Large intestine (tissue), 3 donors: ENCODE data around the gene RAD18. TPM values are rescaled to one million over a fixed set of nuclear protein-coding genes. Genes with fewer than 3 reads are reported as not detected.

ENCODE experiments used
- DNase-seq, 2 donors: peaks; one replicate each; pipeline versions ENCODE4 v3.0.0 to v3.0.0-alpha.2; 2013
- H3K27ac ChIP-seq: one replicate; pipeline ENCODE4 v1.5.1; 2013; ENCODE audit warnings: low read length
- H3K27me3 ChIP-seq: 2 replicates; pipeline ENCODE4 v1.6.1; 2013; ENCODE audit warnings: low read length; ENCODE audit not compliant: control insufficient read depth, insufficient read depth
- H3K36me3 ChIP-seq: 2 replicates; pipeline ENCODE4 v1.6.1; 2013; ENCODE audit warnings: low read length; ENCODE audit not compliant: control insufficient read depth, insufficient read depth
- H3K4me1 ChIP-seq: one replicate; pipeline ENCODE4 v1.6.1; 2013; ENCODE audit warnings: low read length; ENCODE audit not compliant: control insufficient read depth, insufficient read depth
- H3K4me3 ChIP-seq: one replicate; pipeline ENCODE4 v1.5.1; 2013; ENCODE audit warnings: low read length
- H3K9me3 ChIP-seq: one replicate; pipeline ENCODE4 v1.6.1; 2013; ENCODE audit warnings: mild to moderate bottlenecking, low read depth, low read length, moderate library complexity; ENCODE audit not compliant: control insufficient read depth
- WGBS: methylation state at CpG from one replicate; pipeline ENCODE4 v1.1.5; 2013; ENCODE audit warnings: low lambda C conversion rate; ENCODE audit not compliant: insufficient coverage; 5-methylcytosine and 5-hydroxymethylcytosine counted together
- polyA plus RNA-seq: library from polyadenylated mRNA; unstranded; fragments of 120-200 nt; gene quantifications from one replicate; pipeline ENCODE4 v1.2.1, GENCODE V29; 2013

RAD18 gene
- polyA plus RNA-seq, 1 donor, result 8.2 TPM

- DNase-seq, result no peak
- H3K27ac ChIP-seq, result no peak overlapping the region
- no peaks in the 10 kb centered on the region for H3K27me3 ChIP-seq
- peaks cover 47% of the 10 kb centered on the region for H3K4me1 ChIP-seq
- no CpG with 5 or more reads among the region's 3 CpGs for WGBS
- no peaks in the 10 kb centered on the region for H3K9me3 ChIP-seq
- no peak overlapping the region for H3K4me3 ChIP-seq
- no peaks in the 10 kb centered on the region for H3K36me3 ChIP-seq
Observed at GRCh38 chr3:8966820-8967348, 3.6 kb upstream of the RAD18 start.

- Histone ChIP-seq H3K36me3 (no peaks in the 10 kb centered on the region), H3K4me3 (no peak overlapping the region), H3K27ac (peak overlapping the region; percentile 58), H3K9me3 (no peaks in the 10 kb centered on the region), H3K4me1 (peaks cover 47% of the 10 kb centered on the region), H3K27me3 (no peaks in the 10 kb centered on the region)
- DNase-seq, result peak; percentile 29 to 72
- WGBS, result no CpG with 5 or more reads among the region's 2 CpGs
Observed at GRCh38 chr3:8966150-8966819, 3.0 kb upstream of the RAD18 start.

DNA sequence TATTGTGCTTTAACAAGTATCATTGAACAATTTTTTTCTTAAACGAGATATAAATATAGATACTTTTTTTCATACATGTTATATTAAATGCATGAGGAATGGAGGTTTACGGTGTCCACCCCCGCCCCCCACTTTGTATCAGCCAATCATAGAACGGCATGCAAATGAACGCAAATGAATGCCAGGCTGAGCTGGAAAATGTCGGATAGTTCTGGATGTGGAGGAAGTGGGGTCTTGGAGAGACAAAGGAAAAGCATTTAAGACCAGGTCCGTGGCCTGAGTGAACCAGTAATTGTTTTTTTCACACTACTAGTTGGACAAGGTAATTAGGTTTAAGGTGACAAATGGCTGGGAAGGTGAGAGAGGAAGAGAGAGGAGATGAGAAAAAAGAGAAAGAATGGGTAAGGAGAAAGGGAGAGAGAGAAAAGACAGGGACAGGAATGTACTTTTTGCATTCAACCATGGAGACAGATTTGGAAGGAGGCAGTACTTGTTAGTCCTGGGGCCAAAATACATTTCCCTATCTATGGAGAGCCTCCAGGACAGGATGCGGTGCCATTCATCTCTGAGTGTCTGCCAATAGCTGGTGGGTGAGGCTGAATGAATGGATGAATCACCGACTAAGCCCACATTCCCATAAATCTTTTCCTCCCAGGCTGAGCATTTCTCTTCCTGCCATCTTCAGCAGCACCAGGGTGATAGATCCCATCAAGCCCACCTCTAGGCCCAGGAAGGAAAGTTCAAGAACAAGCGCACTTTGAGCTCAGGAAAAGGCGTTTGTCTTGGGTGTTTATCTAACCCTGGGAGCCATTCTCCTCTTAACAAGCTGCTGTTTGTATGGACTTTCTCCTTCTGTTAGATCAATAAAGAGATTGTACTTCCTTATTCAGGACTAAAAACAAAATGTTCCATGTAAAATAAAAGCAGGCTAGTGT, 1.4 kb upstream of the RAD18 start:
- peak; percentile 56 to 87 for DNase-seq
- Histone ChIP-seq H3K27me3 (no peaks in the 10 kb centered on the region), H3K4me3 (no peak overlapping the region), H3K36me3 (no peaks in the 10 kb centered on the region), H3K27ac (peak overlapping the region; percentile 58), H3K9me3 (no peaks in the 10 kb centered on the region), H3K4me1 (peaks cover 47% of the 10 kb centered on the region)
- WGBS, result 82% methylated on average over 5 of the region's 11 CpGs

- no peak overlapping the region for H3K27ac ChIP-seq
- 6% methylated on average over 3 of the region's 6 CpGs for WGBS
- peak overlapping the region; percentile 93 for H3K4me3 ChIP-seq
- no peak for DNase-seq
- H3K27me3 ChIP-seq, result no peaks in the 10 kb centered on the region
- H3K9me3 ChIP-seq, result no peaks in the 10 kb centered on the region
- H3K4me1 ChIP-seq, result peaks cover 32% of the 10 kb centered on the region
- H3K36me3 ChIP-seq, result peaks cover 3% of the 10 kb centered on the region
Observed at GRCh38 chr3:8962226-8962861, 928 bp downstream of the RAD18 start.

- Histone ChIP-seq H3K4me1 (peaks cover 15% of the 10 kb centered on the region), H3K4me3 (no peak overlapping the region), H3K36me3 (peaks cover 3% of the 10 kb centered on the region), H3K27ac (no peak overlapping the region), H3K27me3 (no peaks in the 10 kb centered on the region), H3K9me3 (no peaks in the 10 kb centered on the region)
- DNase-seq, result no peak
- 94% methylated on average over 3 of the region's 8 CpGs for WGBS
Observed at GRCh38 chr3:8959668-8960067, 3.6 kb downstream of the RAD18 start.

GRCh38 chr3:8954938-8955763, 8.1 kb downstream of the RAD18 start:
- H3K27ac ChIP-seq, result no peak overlapping the region
- no peak for DNase-seq
- H3K36me3 ChIP-seq, result peaks cover 3% of the 10 kb centered on the region
- H3K4me3 ChIP-seq, result no peak overlapping the region
- H3K27me3 ChIP-seq, result no peaks in the 10 kb centered on the region
- no peaks in the 10 kb centered on the region for H3K4me1 ChIP-seq
- no peaks in the 10 kb centered on the region for H3K9me3 ChIP-seq
- no CpG with 5 or more reads among the region's 4 CpGs for WGBS

- no peak for DNase-seq
- no peaks in the 10 kb centered on the region for H3K9me3 ChIP-seq
- no peaks in the 10 kb centered on the region for H3K4me1 ChIP-seq
Observed at GRCh38 chr3:8953313-8953712, 10.0 kb downstream of the RAD18 start.

DNA sequence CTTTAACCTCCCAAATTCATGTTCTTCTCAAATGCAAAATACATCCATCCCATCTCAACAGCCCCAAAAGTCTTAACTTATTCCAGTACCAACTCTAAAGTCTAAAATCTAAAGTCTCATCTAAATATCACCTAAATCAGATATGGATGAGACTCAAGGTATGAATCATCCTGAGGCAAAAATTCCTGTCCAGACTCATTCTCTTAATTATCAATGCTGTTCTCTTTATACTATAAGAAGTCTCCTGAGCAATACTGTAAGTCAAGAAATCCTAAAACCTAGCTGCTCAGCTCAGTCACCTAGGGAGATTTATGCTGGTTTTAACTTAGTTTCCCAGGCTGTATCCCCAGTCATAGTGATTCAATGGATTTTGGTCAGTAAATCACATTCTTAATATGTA, 11.1 kb downstream of the RAD18 start:
- no peak overlapping the region for H3K27ac ChIP-seq
- no peak overlapping the region for H3K4me3 ChIP-seq
- H3K4me1 ChIP-seq, result no peaks in the 10 kb centered on the region
- no peaks in the 10 kb centered on the region for H3K36me3 ChIP-seq
- H3K27me3 ChIP-seq, result no peaks in the 10 kb centered on the region
- H3K9me3 ChIP-seq, result no peaks in the 10 kb centered on the region
- no peak for DNase-seq

More at GRCh38 chr3:8953313-8953712, 10.0 kb downstream of the RAD18 start:
- H3K4me3 ChIP-seq, result no peak overlapping the region
- H3K27me3 ChIP-seq, result no peaks in the 10 kb centered on the region
- no peak overlapping the region for H3K27ac ChIP-seq
- H3K36me3 ChIP-seq, result no peaks in the 10 kb centered on the region

- Histone ChIP-seq H3K4me3 (no peak overlapping the region), H3K27ac (peak overlapping the region; percentile 44), H3K36me3 (peaks cover 5% of the 10 kb centered on the region), H3K4me1 (no peaks in the 10 kb centered on the region), H3K9me3 (peaks cover 7% of the 10 kb centered on the region), H3K27me3 (no peaks in the 10 kb centered on the region)
- peak; percentile 62 to 87 for DNase-seq
- no CpG with 5 or more reads among the region's 3 CpGs for WGBS
Observed at GRCh38 chr3:8945890-8946600, 17.2 kb downstream of the RAD18 start.
